CD4-positive, alpha-beta memory T cell (primary cell): ENCODE measurements around the gene C19orf25. TPM values are rescaled to one million over a fixed set of nuclear protein-coding genes. Genes with fewer than 3 reads are reported as not detected.

Experiments
- CTCF ChIA-PET: fragments of 350-600 bp; sonication (Branson Sonifier 250); formaldehyde crosslinking; loops from one replicate; lab custom pipeline; 2021; ENCODE audit warnings: inconsistent platforms; ENCODE audit not compliant: partially characterized antibody; lab: Charles Lee
- POLR2A ChIA-PET: fragments of 350-600 bp; sonication (Branson Sonifier 250); formaldehyde crosslinking; loops from one replicate; lab custom pipeline; 2021; ENCODE audit not compliant: partially characterized antibody; lab: Charles Lee
- DNase-seq, 5 donors: peaks; one replicate each; pipeline versions ENCODE4 v3.0.0 to v3.0.0-alpha.2; 2020 to 2022; ENCODE audit warnings: mixed read lengths in 1 of 5
- H3K27ac ChIP-seq: one replicate; pipeline ENCODE4 v1.7.0; 2013; ENCODE audit warnings: low read depth, low read length
- H3K27me3 ChIP-seq: 2 replicates; pipeline ENCODE4 v1.7.0; 2013; ENCODE audit warnings: mild to moderate bottlenecking, low read length, moderate library complexity; ENCODE audit not compliant: insufficient read depth
- H3K36me3 ChIP-seq: 2 replicates; pipeline ENCODE4 v1.7.0; 2013; ENCODE audit warnings: mild to moderate bottlenecking, low read length, moderate library complexity; ENCODE audit not compliant: insufficient read depth
- H3K4me1 ChIP-seq: 2 replicates; pipeline ENCODE4 v1.7.0; 2013; ENCODE audit warnings: mild to moderate bottlenecking, low read length, moderate library complexity; ENCODE audit not compliant: insufficient read depth
- H3K4me3 ChIP-seq, 2 donors: one replicate each; pipeline ENCODE4 v1.7.0; 2013; ENCODE audit warnings: low read length in 2 of 2, mild to moderate bottlenecking in 1 of 2
- H3K9me3 ChIP-seq, 2 donors: one replicate each; pipeline ENCODE4 v1.7.0; 2013; ENCODE audit warnings: low read length in 2 of 2, control low read depth in 1 of 2; ENCODE audit not compliant: control insufficient read depth in 1 of 2
- H3K27ac Mint-ChIP-seq, 7 donors: one replicate each; pipeline ENCODE4 v1.8.0; 2020 to 2021; ENCODE audit warnings: mixed read lengths in 7 of 7, mild to moderate bottlenecking in 6 of 7, inconsistent platforms in 3 of 7, moderate library complexity in 3 of 7
- H3K27me3 Mint-ChIP-seq, 2 donors: one replicate each; pipeline ENCODE4 v1.8.0; 2020 to 2021; ENCODE audit warnings: mixed read lengths in 2 of 2
- H3K36me3 Mint-ChIP-seq, 2 donors: one replicate each; pipeline ENCODE4 v1.8.0; 2020 to 2021; ENCODE audit warnings: mixed read lengths in 2 of 2, inconsistent platforms in 1 of 2, mild to moderate bottlenecking in 1 of 2
- H3K4me1 Mint-ChIP-seq, 4 donors: one replicate each; pipeline ENCODE4 v1.8.0; 2020 to 2021; ENCODE audit warnings: mixed read lengths in 4 of 4, mild to moderate bottlenecking in 1 of 4
- H3K4me3 Mint-ChIP-seq, 8 donors: one replicate each; pipeline ENCODE4 v1.8.0; 2020 to 2021; ENCODE audit warnings: mixed read lengths in 8 of 8, mild to moderate bottlenecking in 7 of 8, moderate library complexity in 6 of 8, inconsistent platforms in 3 of 8
- H3K9me3 Mint-ChIP-seq, 8 donors: one replicate each; pipeline ENCODE4 v1.8.0; 2020 to 2021; ENCODE audit warnings: mixed read lengths in 8 of 8, mild to moderate bottlenecking in 5 of 8, inconsistent platforms in 3 of 8, moderate library complexity in 1 of 8
- intact Hi-C: fragments of 100-400 bp; cut with micrococcal nuclease; formaldehyde crosslinking; loops from one replicate; pipeline ENCODE4 v1.15.1; 2023
- polyA plus RNA-seq, 2 donors: library from polyadenylated mRNA; unstranded; fragments of 300-500 nt; fragmentation: Illumina TruSeq; gene quantifications; one replicate each; pipeline ENCODE4 v1.2.3, GENCODE V29; 2021
- total RNA-seq, 2 experiments: library from RNA; stranded (reverse); gene quantifications; one replicate each; pipeline ENCODE4 v1.2.3, GENCODE V29; 2021

C19orf25 gene
- total and polyA plus RNA-seq, 4 experiments from 2014 or later = 41.5 to 79.8 (median 58.8) TPM

DNA sequence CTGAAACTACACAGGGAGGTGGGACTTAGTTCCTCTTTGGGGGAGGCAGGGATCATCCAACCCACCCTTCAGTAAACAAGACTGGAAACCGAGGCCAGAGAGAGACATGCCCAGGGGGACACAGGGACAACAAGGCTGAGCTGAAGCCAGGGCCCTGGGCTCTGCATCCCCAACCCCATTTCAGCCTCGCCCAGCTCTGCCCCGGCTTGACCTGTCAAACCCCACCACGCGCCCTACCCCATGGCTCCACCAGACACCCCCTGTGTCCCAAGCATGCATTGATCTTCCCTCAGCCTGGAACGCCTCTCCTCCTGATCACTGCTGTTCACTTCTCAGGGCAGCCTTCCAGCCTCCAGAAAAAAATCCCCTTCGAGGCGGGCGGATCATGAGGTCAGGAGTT lies 31.1 kb downstream of the C19orf25 start:
- Mint-ChIP-seq H3K4me1 (peaks cover 8 to 34% (median 15%) of the 10 kb centered on the region in 4 donors), H3K36me3 (no peaks in the 10 kb centered on the region), H3K27ac (peak overlapping the region in 2 of 7 donors; percentile 68 to 70), H3K9me3 (peaks cover 0 to 3% (median 0%) of the 10 kb centered on the region in 8 donors), H3K4me3 (peak overlapping the region in 2 of 8 donors; percentile 21 to 64), H3K27me3 (peaks cover 26 to 33% of the 10 kb centered on the region in 2 donors)
- Histone ChIP-seq H3K4me1 (peaks cover 36% of the 10 kb centered on the region), H3K27ac (no peak overlapping the region), H3K27me3 (peaks cover 40% of the 10 kb centered on the region), H3K4me3 (no peak overlapping the region), H3K9me3 (no peaks in the 10 kb centered on the region), H3K36me3 (no peaks in the 10 kb centered on the region)
- DNase-seq = no peak
- POLR2A ChIA-PET = interaction anchor here (1.7 kb wide), 1 partner anchor 8 kb away, joined by 5 read pairs; no protein-coding TSS in a partner anchor
- intact Hi-C loops = no loop called here
- CTCF ChIA-PET = no interaction called here

- no peak for DNase-seq
- Mint-ChIP-seq H3K4me1 (peaks cover 8 to 38% (median 15%) of the 10 kb centered on the region in 4 donors), H3K36me3 (peaks cover 0 to 4% of the 10 kb centered on the region in 2 donors), H3K27me3 (peaks cover 24 to 32% of the 10 kb centered on the region in 2 donors), H3K4me3 (peak overlapping the region in 3 of 8 donors; percentile 2 to 25 (median 21)), H3K27ac (peak overlapping the region in 1 of 7 donors; percentile 68), H3K9me3 (peaks cover 0 to 3% (median 0%) of the 10 kb centered on the region in 8 donors)
- intact Hi-C loops = no loop called here
- H3K27me3 ChIP-seq = peaks cover 40% of the 10 kb centered on the region
- peaks cover 36% of the 10 kb centered on the region for H3K4me1 ChIP-seq
- no peaks in the 10 kb centered on the region for H3K36me3 ChIP-seq
- no peaks in the 10 kb centered on the region for H3K9me3 ChIP-seq
- no peak overlapping the region for H3K4me3 ChIP-seq
- CTCF ChIA-PET = no interaction called here
- POLR2A ChIA-PET = interaction anchor here (1.7 kb wide), 1 partner anchor 8 kb away, joined by 5 read pairs; no protein-coding TSS in a partner anchor
- no peak overlapping the region for H3K27ac ChIP-seq
These were observed 31.5 kb downstream of the C19orf25 start for GRCh38 chr19:1447504-1447903.

DNA sequence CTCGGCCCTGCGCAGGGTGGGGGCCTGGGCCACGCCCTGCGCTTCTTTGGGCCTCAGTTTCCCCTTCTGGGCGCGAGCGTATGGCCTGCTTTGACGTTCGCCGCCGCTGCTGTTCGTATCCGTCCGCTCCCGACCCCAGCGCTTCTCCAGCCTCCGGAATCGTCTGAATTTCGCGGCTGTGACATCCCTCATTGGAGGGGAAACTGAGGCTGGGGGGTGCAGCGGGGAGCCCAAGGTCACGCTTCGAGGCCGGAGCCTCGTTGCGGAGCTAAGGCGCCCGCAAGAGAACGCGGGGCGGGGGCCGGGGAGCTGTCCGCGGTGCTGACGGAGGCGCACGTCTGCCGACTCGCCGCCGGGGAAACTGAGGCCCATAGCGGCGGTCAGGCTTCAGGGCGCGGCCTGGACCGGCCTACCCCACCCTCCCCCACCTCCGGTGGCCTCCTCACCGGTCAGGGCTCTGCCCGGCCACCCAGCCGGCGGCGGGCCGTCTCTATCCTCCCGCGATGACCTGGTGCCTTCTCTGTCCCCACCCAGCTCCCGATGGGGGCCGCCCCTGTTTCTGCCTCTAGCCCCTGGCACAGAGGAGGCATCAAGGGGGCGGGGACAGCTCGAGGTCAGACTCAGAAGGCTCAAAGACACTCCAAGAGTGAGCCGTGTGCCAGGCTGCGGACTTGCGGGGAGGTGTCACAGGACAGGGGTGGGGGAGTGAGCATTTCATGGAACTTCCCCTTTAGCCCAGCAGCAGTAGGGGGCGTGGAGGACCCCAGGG lies 32.1 kb downstream of the C19orf25 start:
- POLR2A ChIA-PET = interaction anchor here (0.6 to 1.7 kb wide), 2 partner anchors 9 to 203 kb away, joined by 3 to 5 read pairs; no protein-coding TSS in a partner anchor
- H3K4me1 Mint-ChIP-seq = peaks cover 9 to 44% (median 15%) of the 10 kb centered on the region in 4 donors
- Histone ChIP-seq H3K4me1 (peaks cover 36% of the 10 kb centered on the region), H3K4me3 (no peak overlapping the region), H3K36me3 (peaks cover 5% of the 10 kb centered on the region), H3K27me3 (peaks cover 40% of the 10 kb centered on the region), H3K27ac (no peak overlapping the region), H3K9me3 (no peaks in the 10 kb centered on the region)
- H3K27me3 Mint-ChIP-seq = peaks cover 24 to 30% of the 10 kb centered on the region in 2 donors
- peaks cover 0 to 3% (median 0%) of the 10 kb centered on the region in 8 donors for H3K9me3 Mint-ChIP-seq
- H3K27ac Mint-ChIP-seq = peak overlapping the region in 1 of 7 donors; percentile 68
- peak overlapping the region in 4 of 8 donors; percentile 23 to 58 (median 40) for H3K4me3 Mint-ChIP-seq
- peak in 1 of 5 donors; percentile 36 for DNase-seq
- CTCF ChIA-PET = no interaction called here
- H3K36me3 Mint-ChIP-seq = peaks cover 4 to 10% of the 10 kb centered on the region in 2 donors
- intact Hi-C loops = no loop called here

DNA sequence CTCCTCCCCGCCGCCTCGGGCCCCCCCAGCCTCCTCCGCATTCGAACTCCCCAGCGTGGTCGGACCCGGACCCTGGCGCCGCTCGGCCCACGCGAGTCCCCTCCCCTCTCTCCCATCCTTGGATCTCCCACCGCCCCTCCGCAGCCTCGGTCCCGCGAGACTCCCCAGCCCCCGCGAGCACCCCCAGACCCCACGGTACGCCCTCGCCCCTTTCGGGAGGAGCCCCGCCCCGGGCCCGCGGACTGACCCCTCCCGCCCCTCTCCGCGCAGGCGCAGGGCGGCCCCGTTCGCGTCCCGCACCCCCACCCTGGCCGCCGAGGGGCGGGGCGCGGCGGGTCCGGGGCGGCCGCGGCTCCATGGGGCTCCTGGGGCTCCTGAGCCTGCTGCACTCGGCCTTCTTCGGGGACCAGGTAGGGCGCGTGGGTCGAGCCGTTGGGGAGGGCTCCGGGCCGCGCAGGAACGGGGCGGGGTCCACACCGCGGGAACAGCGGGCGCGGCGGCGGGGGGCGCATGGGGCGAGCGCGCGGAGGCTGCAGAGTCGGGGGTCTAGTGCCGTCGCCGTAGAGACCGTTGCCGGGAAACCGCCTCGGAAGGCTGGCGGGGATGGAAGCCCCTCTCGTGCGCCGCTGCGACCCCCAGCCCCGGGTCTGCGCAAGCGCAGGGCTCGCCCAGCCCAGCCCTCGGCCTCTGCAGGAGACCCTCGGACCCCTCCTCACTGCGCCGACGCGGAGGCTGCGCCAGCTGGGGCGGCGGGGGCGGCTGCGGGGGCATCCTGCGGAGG lies 32.9 kb downstream of the C19orf25 start:
- DNase-seq = no peak
- Mint-ChIP-seq H3K4me3 (no peak overlapping the region), H3K27ac (no peak overlapping the region), H3K4me1 (peaks cover 9 to 45% (median 17%) of the 10 kb centered on the region in 4 donors), H3K36me3 (peaks cover 12 to 16% of the 10 kb centered on the region in 2 donors), H3K27me3 (peaks cover 24 to 28% of the 10 kb centered on the region in 2 donors), H3K9me3 (peaks cover 0 to 4% (median 0%) of the 10 kb centered on the region in 8 donors)
- ChIA-PET CTCF (interaction anchor here (1.0 to 1.9 kb wide), 5 partner anchors 9 to 62 kb away, joined by 3 to 9 read pairs (median 4); no protein-coding TSS in a partner anchor), POLR2A (interaction anchor here (0.9 to 3.8 kb wide), 5 partner anchors 9 to 26 kb away, joined by 4 to 20 read pairs (median 5); no protein-coding TSS in a partner anchor)
- Histone ChIP-seq H3K9me3 (no peaks in the 10 kb centered on the region), H3K4me3 (no peak overlapping the region), H3K27ac (no peak overlapping the region), H3K27me3 (peaks cover 35% of the 10 kb centered on the region), H3K36me3 (peaks cover 12% of the 10 kb centered on the region), H3K4me1 (peaks cover 36% of the 10 kb centered on the region)
- intact Hi-C loops = loop anchor here (1.0 to 2.0 kb wide), 3 partner anchors 25 to 67 kb away; partner anchors contain the start of genes ADAMTSL5 and PCSK4

GRCh38 chr19:1445185-1445931 lies 33.7 kb downstream of the C19orf25 start:
- H3K36me3 ChIP-seq = peaks cover 20% of the 10 kb centered on the region
- peak; percentile 68 to 82 (median 74) for DNase-seq
- H3K27ac ChIP-seq = peak overlapping the region; percentile 22
- intact Hi-C loops = loop anchor here (1.0 to 2.0 kb wide), 3 partner anchors 25 to 68 kb away; partner anchors contain the start of genes ADAMTSL5 and PCSK4
- H3K9me3 ChIP-seq = no peaks in the 10 kb centered on the region
- Mint-ChIP-seq H3K9me3 (peaks cover 0 to 4% (median 0%) of the 10 kb centered on the region in 8 donors), H3K36me3 (peaks cover 20 to 24% of the 10 kb centered on the region in 2 donors), H3K4me3 (peak overlapping the region; percentile 53 to 82 (median 70)), H3K4me1 (peaks cover 4 to 47% (median 16%) of the 10 kb centered on the region in 4 donors), H3K27me3 (peaks cover 17 to 20% of the 10 kb centered on the region in 2 donors), H3K27ac (peak overlapping the region in 4 of 7 donors; percentile 25 to 99 (median 54))
- H3K4me3 ChIP-seq = peak overlapping the region in 1 of 2 donors; percentile 57
- H3K27me3 ChIP-seq = peaks cover 27% of the 10 kb centered on the region
- CTCF ChIA-PET = interaction anchor here (1.0 to 1.9 kb wide), 8 partner anchors 9 to 63 kb away, joined by 3 to 9 read pairs (median 4); no protein-coding TSS in a partner anchor
- POLR2A ChIA-PET = interaction anchor here (0.9 to 3.8 kb wide), 8 partner anchors 10 to 176 kb away, joined by 3 to 20 read pairs (median 5); partner anchors contain the start of genes CIRBP and REEP6
- peaks cover 40% of the 10 kb centered on the region for H3K4me1 ChIP-seq
